NOMO-1 treated with dmso at 0.1 percent for 144 hours (cell line): ENCODE data around the gene C1orf122.

ENCODE experiments used
- DNase-seq: peaks from one replicate; lab custom pipeline; 2025; ENCODE audit not compliant: unreplicated experiment; lab: John Stamatoyannopoulos, UW

Gene C1orf122

GRCh38 chr1:37797750-37798345 lies 9.7 kb upstream of the C1orf122 start:
- DNase-seq, result no peak

GRCh38 chr1:37802439-37802838 lies 5.2 kb upstream of the C1orf122 start:
- DNase-seq, result no peak

- no peak for DNase-seq
These were observed 403 bp upstream of the C1orf122 start for GRCh38 chr1:37807220-37807554.

- peak; percentile 36 for DNase-seq
These were observed 1.1 kb downstream of the C1orf122 start for GRCh38 chr1:37808369-37809319.

- DNase-seq, result no peak
These were observed 2.4 kb downstream of the C1orf122 start for GRCh38 chr1:37809942-37810341.

GRCh38 chr1:37811027-37811655 lies 3.6 kb downstream of the C1orf122 start:
- peak; percentile 28 for DNase-seq

- DNase-seq, result no peak
These were observed 6.0 kb downstream of the C1orf122 start for GRCh38 chr1:37813529-37814145.

- DNase-seq, result no peak
These were observed 6.7 kb downstream of the C1orf122 start for GRCh38 chr1:37814252-37814651.

GRCh38 chr1:37817481-37817880 lies 9.9 kb downstream of the C1orf122 start:
- no peak for DNase-seq

GRCh38 chr1:37821481-37821880 lies 13.9 kb downstream of the C1orf122 start:
- no peak for DNase-seq

- DNase-seq, result no peak
These were observed 15.6 kb downstream of the C1orf122 start for GRCh38 chr1:37822906-37823815.

- no peak for DNase-seq
These were observed 16.4 kb downstream of the C1orf122 start for GRCh38 chr1:37824001-37824400.

- DNase-seq, result peak; percentile 5
These were observed 17.9 kb downstream of the C1orf122 start for GRCh38 chr1:37825506-37825905.

GRCh38 chr1:37828410-37829074 lies 21.0 kb downstream of the C1orf122 start:
- DNase-seq, result no peak

GRCh38 chr1:37831109-37831508 lies 23.5 kb downstream of the C1orf122 start:
- DNase-seq, result no peak

- no peak for DNase-seq
These were observed 24.2 kb downstream of the C1orf122 start for GRCh38 chr1:37831809-37832208.

GRCh38 chr1:37836788-37837187 lies 29.2 kb downstream of the C1orf122 start:
- no peak for DNase-seq

- no peak for DNase-seq
These were observed 32.1 kb downstream of the C1orf122 start for GRCh38 chr1:37839676-37840075.

GRCh38 chr1:37840711-37841110 lies 33.1 kb downstream of the C1orf122 start:
- no peak for DNase-seq

- no peak for DNase-seq
These were observed 34.1 kb downstream of the C1orf122 start for GRCh38 chr1:37841652-37842051.
